Measurements from ENCODE around the gene E2F2.

E2F2 gene

DNA sequence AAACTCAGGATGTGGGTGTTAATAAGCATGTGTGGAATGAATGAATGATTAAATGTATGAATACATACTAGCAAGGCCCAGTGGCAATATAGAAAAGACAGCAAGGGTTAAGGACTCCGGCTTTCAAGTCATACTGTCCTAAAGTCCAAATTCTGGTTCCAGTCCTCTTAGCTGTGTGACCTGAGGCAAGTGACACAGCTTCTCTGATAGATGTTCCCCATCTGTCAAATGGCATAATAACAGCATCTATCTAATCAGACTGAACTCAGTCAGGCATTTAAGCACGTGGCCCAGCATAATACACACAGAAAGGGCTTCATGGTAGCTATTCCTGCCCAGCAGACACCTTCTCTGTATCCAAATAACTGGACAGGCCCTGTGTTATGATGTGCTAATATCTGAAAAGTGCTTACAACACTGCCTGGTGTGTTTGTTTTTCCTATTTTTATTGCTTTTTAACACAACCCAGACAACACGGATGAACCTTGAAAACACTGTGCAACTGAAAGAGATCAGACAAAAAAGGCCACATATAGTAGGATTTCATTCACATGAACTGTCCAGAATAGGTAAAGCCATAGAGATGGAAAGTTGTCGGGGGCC, 59.5 kb downstream of the E2F2 start:
- peaks cover 4% of the 10 kb centered on the region for H3K36me3 ChIP-seq (ENCODE audit: insufficient read depth, insufficient read length, low read length)
- no peaks in the 10 kb centered on the region for H3K27me3 ChIP-seq (ENCODE audit: insufficient read depth, insufficient read length)
- H3K4me3 ChIP-seq (ENCODE audit: insufficient read length, low read depth), result no peak overlapping the region
- TF ChIP-seq SUZ12 (IDR thresholded peaks at IDR 0.05; ENCODE audit: extremely low read depth, insufficient read depth, insufficient read length) (no peak), ZNF274 (IDR thresholded peaks at IDR 0.05; ENCODE audit: low read depth, low read length) (no peak), YY1 (IDR thresholded peaks at IDR 0.05; ENCODE audit: insufficient read depth, insufficient read length) (no peak)
- peaks cover 2% of the 10 kb centered on the region for H3K4me1 ChIP-seq (ENCODE audit: insufficient read depth, insufficient read length)
- no peaks in the 10 kb centered on the region for H3K9me3 ChIP-seq (ENCODE audit: insufficient read depth, low read length)
- DNase-seq (ENCODE audit: low read depth, low spot score), result no peak
- H3K9ac ChIP-seq (ENCODE audit: insufficient read length, low read depth), result no peak overlapping the region

DNA sequence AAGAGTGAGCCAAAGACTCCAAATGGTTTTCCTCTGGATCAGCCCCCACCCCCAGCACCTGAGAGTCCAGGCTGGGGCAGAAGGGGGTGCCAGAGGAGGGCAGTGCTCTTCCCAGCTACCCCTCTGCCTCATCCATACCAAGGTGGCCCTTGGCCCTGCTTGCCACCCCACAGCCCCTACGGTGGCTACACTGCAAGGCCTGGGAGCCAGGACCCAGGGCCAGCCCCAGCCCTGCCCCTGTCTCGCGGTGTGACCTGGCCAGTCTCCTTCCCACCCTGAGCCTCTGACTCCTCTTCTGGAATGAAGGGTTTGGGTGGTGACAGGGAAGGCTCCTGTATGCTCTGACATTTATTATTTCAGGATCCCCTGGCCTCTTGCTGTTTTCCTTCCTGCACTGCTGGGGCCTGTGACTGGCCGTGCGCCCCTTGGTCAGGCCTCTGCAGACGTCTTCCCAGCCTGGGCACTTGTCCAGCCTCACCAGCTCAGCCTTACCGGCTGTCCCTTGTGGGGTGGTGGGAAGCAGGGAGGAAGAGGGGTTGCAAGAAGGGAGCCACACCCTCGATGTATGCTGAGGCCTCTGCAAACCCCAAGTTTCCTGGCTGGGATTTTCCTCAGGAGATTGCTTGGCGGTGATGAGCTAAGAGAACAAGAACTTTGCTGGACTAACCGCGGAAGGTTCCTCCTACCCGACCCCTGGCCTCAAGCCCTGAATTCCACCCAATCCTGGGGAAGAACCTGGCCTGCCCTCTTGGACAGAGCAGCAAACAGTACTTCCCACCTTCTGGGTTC, 60.6 kb downstream of the E2F2 start:
- no peak overlapping the region for H3K4me3 ChIP-seq (ENCODE audit: insufficient read length, low read depth)
- H3K9ac ChIP-seq (ENCODE audit: insufficient read length, low read depth), result no peak overlapping the region
- H3K4me1 ChIP-seq (ENCODE audit: insufficient read depth, insufficient read length), result peaks cover 2% of the 10 kb centered on the region
- DNase-seq (ENCODE audit: low read depth, low spot score), result no peak
- peaks cover 4% of the 10 kb centered on the region for H3K36me3 ChIP-seq (ENCODE audit: insufficient read depth, insufficient read length, low read length)
- no peaks in the 10 kb centered on the region for H3K9me3 ChIP-seq (ENCODE audit: insufficient read depth, low read length)
- H3K27me3 ChIP-seq (ENCODE audit: insufficient read depth, insufficient read length), result no peaks in the 10 kb centered on the region
- no peak for TF ChIP-seq ZNF274 (IDR thresholded peaks at IDR 0.05; ENCODE audit: low read depth, low read length)
- TF ChIP-seq YY1 (IDR thresholded peaks at IDR 0.05; ENCODE audit: insufficient read depth, insufficient read length), result no peak
- no peak for TF ChIP-seq SUZ12 (IDR thresholded peaks at IDR 0.05; ENCODE audit: extremely low read depth, insufficient read depth, insufficient read length)

DNA sequence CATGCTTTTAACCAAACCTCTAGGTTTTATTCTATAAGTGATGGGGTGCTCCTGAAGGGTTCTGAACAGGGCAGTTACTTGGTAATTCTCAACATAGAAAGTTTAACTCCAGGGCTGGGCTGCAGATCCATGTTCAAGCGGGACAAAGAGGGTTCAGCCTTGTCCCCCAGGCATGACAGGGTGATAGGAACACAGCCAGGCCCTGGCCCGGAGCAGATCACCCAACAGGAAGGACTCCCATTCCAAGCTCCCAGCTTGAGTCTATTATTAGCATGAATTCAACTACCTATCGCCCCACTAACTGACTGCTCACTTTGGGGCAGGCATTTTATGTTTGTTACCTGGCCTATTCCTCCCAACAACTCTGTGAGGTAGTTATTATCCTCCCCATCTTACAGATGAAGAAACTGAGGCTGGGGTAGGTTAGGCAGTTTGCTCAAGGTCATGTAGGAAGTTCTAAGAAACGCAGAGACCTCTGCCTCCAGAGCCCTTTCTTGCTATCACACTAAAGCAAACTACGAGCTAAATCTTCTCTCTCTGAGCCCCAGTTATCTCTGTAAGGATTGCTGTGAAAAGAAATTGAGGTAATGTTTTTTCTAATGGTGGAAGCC, 61.6 kb downstream of the E2F2 start:
- TF ChIP-seq ZNF274 (IDR thresholded peaks at IDR 0.05; ENCODE audit: low read depth, low read length) (no peak), SUZ12 (IDR thresholded peaks at IDR 0.05; ENCODE audit: extremely low read depth, insufficient read depth, insufficient read length) (no peak), YY1 (IDR thresholded peaks at IDR 0.05; ENCODE audit: insufficient read depth, insufficient read length) (no peak)
- H3K36me3 ChIP-seq (ENCODE audit: insufficient read depth, insufficient read length, low read length), result peaks cover 4% of the 10 kb centered on the region
- no peak overlapping the region for H3K9ac ChIP-seq (ENCODE audit: insufficient read length, low read depth)
- H3K4me3 ChIP-seq (ENCODE audit: insufficient read length, low read depth), result no peak overlapping the region
- DNase-seq (ENCODE audit: low read depth, low spot score), result no peak
- no peaks in the 10 kb centered on the region for H3K27me3 ChIP-seq (ENCODE audit: insufficient read depth, insufficient read length)
- H3K9me3 ChIP-seq (ENCODE audit: insufficient read depth, low read length), result no peaks in the 10 kb centered on the region
- no peaks in the 10 kb centered on the region for H3K4me1 ChIP-seq (ENCODE audit: insufficient read depth, insufficient read length)

DNA sequence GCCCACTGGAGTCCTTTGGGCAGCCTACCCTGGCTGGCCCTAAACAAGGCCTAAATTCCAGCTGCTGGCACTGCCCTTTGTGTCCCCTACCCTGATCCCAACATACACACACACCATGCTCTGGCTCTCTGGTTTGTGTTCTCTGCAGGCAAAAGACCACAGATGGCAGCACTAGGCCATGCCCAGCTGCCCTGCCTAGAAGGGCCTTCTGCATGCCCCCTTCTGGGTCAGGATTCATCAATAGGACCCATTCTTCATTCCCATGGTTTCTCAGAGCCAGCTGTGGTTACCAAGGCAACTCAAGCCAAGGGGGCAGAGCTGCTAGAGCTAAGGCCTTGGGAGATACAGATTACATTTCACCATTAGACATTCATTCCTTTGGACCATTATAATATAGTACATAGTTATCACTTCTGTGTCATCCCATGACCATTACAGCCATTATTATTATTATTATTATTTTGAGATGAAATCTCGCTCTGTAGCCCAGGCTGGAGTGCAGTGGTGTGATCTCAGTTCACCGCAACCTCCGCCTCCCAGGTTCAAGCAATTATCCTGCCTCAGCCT, 64.5 kb downstream of the E2F2 start:
- TF ChIP-seq YY1 (IDR thresholded peaks at IDR 0.05; ENCODE audit: insufficient read depth, insufficient read length) (no peak), SUZ12 (IDR thresholded peaks at IDR 0.05; ENCODE audit: extremely low read depth, insufficient read depth, insufficient read length) (no peak), ZNF274 (IDR thresholded peaks at IDR 0.05; ENCODE audit: low read depth, low read length) (no peak)

DNA sequence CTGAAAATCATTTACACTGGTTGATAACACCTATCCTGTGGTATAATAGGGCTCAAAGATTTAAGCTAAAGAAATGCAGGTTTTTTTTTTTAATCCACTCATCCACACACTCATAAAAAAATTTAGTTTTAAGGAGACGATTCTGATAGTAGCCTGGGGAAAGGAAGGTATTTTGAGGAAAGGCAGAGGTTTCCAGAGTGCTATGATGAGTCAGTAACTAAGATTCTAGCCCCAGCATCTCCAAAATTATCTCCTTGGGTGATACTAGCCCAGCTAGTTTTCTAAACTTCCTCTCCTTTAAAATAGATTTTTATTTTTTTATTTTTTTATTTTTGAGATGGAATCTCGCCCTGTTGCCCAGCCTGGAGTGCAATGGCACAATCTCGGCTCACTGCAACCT, 67.7 kb downstream of the E2F2 start:
- no peak for DNase-seq (ENCODE audit: low read depth, low spot score)
- Histone ChIP-seq H3K27me3 (ENCODE audit: insufficient read depth, insufficient read length) (no peaks in the 10 kb centered on the region), H3K4me3 (ENCODE audit: insufficient read length, low read depth) (no peak overlapping the region), H3K36me3 (ENCODE audit: insufficient read depth, insufficient read length, low read length) (peaks cover 5% of the 10 kb centered on the region), H3K4me1 (ENCODE audit: insufficient read depth, insufficient read length) (no peaks in the 10 kb centered on the region), H3K9me3 (ENCODE audit: insufficient read depth, low read length) (no peaks in the 10 kb centered on the region), H3K9ac (ENCODE audit: insufficient read length, low read depth) (no peak overlapping the region)
- TF ChIP-seq YY1 (IDR thresholded peaks at IDR 0.05; ENCODE audit: insufficient read depth, insufficient read length) (no peak), ZNF274 (IDR thresholded peaks at IDR 0.05; ENCODE audit: low read depth, low read length) (no peak), SUZ12 (IDR thresholded peaks at IDR 0.05; ENCODE audit: extremely low read depth, insufficient read depth, insufficient read length) (no peak)

More for the DNA sequence above, 64.5 kb downstream of the E2F2 start:
- DNase-seq (ENCODE audit: low read depth, low spot score), result no peak
- Histone ChIP-seq H3K9me3 (ENCODE audit: insufficient read depth, low read length) (no peaks in the 10 kb centered on the region), H3K27me3 (ENCODE audit: insufficient read depth, insufficient read length) (no peaks in the 10 kb centered on the region), H3K9ac (ENCODE audit: insufficient read length, low read depth) (no peak overlapping the region), H3K36me3 (ENCODE audit: insufficient read depth, insufficient read length, low read length) (no peaks in the 10 kb centered on the region), H3K4me3 (ENCODE audit: insufficient read length, low read depth) (no peak overlapping the region), H3K4me1 (ENCODE audit: insufficient read depth, insufficient read length) (no peaks in the 10 kb centered on the region)

DNA sequence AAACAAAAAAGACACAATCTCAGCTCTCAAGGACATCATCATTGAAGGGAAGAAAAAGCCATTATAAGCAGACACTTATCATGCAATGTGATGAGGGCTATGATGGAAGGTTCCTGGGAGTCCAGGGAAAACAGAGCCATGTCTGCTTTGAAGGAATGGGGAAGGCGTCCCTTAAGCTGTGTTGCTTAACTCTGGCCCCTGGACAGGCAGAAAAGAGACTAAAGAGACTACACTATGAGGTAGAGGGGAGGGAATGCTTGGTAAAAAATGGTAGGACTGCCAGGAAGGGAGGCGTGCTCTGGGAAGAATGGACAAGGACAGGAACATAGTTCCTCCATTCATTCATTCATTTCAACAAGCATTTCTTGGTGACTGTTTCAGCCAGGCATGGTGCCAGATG, 68.3 kb downstream of the E2F2 start:
- peaks cover 6% of the 10 kb centered on the region for H3K36me3 ChIP-seq (ENCODE audit: insufficient read depth, insufficient read length, low read length)
- no peak overlapping the region for H3K4me3 ChIP-seq (ENCODE audit: insufficient read length, low read depth)
- TF ChIP-seq ZNF274 (IDR thresholded peaks at IDR 0.05; ENCODE audit: low read depth, low read length), result no peak
- no peak for TF ChIP-seq YY1 (IDR thresholded peaks at IDR 0.05; ENCODE audit: insufficient read depth, insufficient read length)
- no peak for TF ChIP-seq SUZ12 (IDR thresholded peaks at IDR 0.05; ENCODE audit: extremely low read depth, insufficient read depth, insufficient read length)

DNA sequence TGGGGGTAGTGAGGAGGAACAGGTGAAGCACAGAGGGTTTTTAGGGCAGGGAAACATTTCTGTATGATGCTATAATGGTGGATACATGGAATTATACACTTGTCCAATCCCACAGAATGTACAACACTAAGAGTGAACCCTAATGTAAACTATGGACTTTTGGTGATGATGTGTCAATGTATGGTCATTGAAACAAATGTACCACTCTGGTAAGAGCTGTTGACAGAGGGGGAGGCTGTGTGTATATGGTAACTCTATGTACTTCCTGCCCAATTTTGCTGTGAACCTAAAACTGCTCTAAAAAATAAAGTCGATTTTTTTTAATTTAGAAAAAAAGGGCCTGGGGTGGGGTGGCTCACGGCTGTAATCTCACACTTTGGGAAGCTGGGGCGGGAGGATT, 70.0 kb downstream of the E2F2 start:
- Histone ChIP-seq H3K9ac (ENCODE audit: insufficient read length, low read depth) (no peak overlapping the region), H3K27me3 (ENCODE audit: insufficient read depth, insufficient read length) (no peaks in the 10 kb centered on the region), H3K4me1 (ENCODE audit: insufficient read depth, insufficient read length) (no peaks in the 10 kb centered on the region), H3K4me3 (ENCODE audit: insufficient read length, low read depth) (no peak overlapping the region), H3K9me3 (ENCODE audit: insufficient read depth, low read length) (no peaks in the 10 kb centered on the region), H3K36me3 (ENCODE audit: insufficient read depth, insufficient read length, low read length) (peaks cover 15% of the 10 kb centered on the region)
- DNase-seq (ENCODE audit: low read depth, low spot score), result no peak
- TF ChIP-seq YY1 (IDR thresholded peaks at IDR 0.05; ENCODE audit: insufficient read depth, insufficient read length), result no peak
- no peak for TF ChIP-seq SUZ12 (IDR thresholded peaks at IDR 0.05; ENCODE audit: extremely low read depth, insufficient read depth, insufficient read length)
- TF ChIP-seq ZNF274 (IDR thresholded peaks at IDR 0.05; ENCODE audit: low read depth, low read length), result no peak

More for the DNA sequence above, 68.3 kb downstream of the E2F2 start:
- no peak for DNase-seq (ENCODE audit: low read depth, low spot score)
- no peaks in the 10 kb centered on the region for H3K4me1 ChIP-seq (ENCODE audit: insufficient read depth, insufficient read length)
- H3K27me3 ChIP-seq (ENCODE audit: insufficient read depth, insufficient read length), result no peaks in the 10 kb centered on the region
- no peak overlapping the region for H3K9ac ChIP-seq (ENCODE audit: insufficient read length, low read depth)
- H3K9me3 ChIP-seq (ENCODE audit: insufficient read depth, low read length), result no peaks in the 10 kb centered on the region

All from NT2/D1 (cell line).